Stimulated activated CD8-positive, alpha-beta memory T cell treated with anti-CD3 and anti-CD28 coated beads, Interleukin-2, amount 100 ng/mL, for 1 hour (primary cell): ENCODE data around the gene GRID2.

Experiments
- DNase-seq, 2 donors: peaks; one replicate each; pipeline ENCODE4 v3.0.0-alpha.2; 2020; ENCODE audit warnings: low read depth in 2 of 2

Gene GRID2

DNA sequence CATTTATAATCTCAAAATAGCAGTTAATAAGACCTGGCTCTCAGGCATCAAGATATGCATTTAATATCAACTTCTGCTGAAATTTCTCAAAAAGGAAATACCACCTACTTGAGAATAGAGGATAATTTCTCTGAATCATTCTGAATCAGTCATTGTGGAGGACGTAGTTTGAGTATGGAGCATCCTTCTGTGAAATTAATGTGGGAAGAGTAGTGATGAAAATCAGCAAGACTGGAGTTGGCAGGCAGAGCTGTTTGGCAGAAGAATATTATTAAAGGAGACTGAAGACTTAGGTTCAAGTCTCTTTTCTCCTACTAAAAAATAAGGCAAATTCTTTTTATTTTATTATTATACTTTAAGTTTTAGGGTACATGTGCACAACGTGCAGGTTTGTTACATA is 1199.2 kb downstream of the GRID2 start:
- no peak for DNase-seq

DNA sequence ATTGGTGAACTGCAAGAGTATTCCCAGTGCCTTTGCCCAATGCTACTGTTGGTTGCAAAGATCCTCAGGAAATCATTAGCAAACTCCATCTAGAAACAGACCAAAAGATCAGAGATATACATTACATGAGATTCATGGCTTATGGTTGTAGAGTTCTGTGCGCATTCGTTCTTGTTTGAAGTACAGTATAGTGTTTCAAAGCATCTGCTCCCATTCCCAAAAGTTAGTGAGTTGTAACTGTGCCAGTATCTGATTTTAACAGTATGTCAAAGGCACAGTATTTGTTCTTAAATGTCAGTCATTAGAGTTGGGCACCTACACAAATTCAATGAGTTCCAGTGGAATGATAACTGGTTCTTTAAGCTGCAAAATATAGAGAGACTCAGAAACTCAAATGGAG is 1210.1 kb downstream of the GRID2 start:
- no peak for DNase-seq

DNA sequence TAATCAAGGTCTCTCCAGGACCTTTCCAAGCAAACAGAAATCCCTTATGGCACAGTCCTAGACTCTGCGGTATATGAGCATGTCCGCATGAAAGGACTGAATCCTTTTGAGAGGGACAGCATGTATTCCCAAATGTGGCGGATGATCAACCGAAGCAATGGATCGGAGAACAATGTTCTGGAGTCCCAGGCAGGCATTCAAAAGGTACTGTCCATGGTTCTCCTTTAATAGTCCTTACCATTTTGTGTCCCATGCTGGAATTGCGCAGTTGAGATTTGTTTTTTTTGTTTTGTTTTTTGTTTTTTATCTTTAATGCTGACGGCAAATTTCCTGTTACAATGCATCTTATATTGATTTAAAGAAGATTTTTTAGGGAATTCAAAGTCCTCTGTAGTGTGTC is 1211.4 kb downstream of the GRID2 start:
- DNase-seq: no peak

DNA sequence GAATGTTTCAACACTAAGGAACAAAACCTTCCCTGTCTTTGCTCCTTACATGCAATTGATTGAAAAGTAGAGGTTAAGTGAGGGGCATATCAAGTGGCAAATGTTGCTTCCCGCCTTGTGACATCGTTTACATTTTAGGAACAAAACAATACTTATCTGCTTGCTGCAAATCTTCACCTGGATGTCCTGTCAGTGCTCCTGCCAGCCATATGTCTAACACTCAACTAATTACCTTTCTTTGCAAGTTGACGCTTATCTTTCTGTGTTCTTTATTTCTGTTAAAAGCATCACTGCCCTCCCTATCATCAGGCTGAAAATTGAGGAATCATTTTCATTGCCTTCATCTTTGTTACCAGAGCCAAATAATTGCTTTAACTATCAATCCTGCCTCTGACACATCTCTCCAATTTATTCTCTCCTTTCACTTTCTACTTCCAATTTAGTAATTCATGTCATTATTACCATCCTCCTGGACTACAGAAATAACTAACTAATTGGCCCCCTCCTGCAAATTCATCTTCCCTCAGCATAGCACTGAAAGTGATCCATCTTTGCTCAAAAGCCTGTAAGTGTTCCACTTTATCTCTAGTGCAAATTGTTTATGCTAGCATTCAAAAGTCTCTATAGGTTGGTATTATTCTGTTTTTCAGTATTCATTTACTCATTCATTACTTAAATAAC is 1226.1 kb downstream of the GRID2 start:
- no peak for DNase-seq

DNA sequence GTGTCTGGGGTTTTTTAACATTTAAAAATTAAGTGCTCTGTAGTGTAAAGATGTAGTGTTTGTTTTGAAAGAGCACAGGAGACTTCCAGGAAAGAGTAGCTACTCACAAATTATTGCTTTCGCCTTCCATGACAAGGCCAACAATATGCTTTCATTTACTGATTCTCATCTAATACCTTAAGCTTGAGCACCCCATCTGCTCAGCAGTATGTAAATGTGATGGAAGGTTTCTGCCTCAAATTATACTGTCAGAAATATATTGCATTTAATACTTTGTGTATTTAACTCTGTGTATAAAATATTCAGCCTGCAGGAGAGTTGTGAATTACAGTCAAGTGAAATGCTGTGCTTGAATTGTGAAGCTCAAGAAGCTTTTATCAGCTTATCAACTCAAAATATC is 1228.5 kb downstream of the GRID2 start:
- DNase-seq: no peak

DNA sequence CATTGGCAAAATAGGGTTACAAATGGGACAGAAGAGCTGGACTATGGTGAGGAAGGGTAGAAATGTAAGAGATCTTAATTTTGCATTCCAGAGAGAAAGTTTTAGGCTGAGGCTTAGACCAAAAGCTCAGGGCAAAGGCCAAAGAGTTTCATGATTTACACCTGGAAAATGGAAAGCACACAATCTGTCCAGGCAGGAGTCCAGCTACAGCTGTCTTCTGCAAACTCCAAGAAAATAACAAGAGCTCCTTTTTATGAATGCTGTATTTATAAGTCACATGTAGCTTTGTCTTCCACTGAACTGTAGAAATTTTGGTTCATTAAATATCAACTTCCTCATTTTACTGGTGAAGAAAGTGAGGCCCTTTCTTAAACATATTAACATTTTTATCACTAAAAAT is 1236.8 kb downstream of the GRID2 start:
- no peak for DNase-seq

DNA sequence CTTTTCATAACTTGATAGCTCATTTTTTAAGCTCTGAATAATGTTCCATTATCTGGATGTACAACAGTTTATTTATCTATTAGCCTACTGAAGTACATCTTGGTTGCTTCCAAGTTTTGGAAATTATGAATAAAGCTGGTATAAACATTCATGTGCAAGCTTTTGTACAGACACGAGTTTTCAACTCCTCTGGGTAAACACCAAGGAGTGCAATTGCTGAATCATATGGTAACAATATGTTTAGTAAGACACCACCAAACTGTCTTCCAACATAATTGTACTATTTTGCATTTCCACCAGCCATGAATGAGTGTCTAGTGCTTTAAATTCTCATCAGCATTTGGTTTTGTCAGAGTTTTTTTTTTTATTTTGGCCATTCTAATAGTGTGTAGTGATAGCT is 1258.1 kb downstream of the GRID2 start:
- no peak for DNase-seq

DNA sequence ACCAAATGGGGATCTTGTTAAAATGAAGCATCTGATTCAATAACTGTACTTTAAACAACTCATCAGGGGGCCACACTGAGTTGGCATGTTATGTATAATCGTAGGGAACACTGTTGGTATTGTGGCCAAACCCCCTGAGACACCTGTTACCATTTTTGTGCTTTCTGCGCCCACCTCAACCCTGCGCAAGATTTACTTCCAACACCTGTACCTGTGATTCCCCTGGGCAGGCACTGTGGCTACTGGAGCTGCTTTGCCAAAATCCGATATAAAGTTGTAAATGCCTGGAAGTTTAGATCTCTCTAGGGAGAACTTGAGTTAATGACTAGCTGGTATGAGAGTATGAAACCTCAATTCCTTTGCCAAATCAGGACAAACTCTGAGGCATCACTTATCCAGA is 1265.0 kb downstream of the GRID2 start:
- no peak for DNase-seq

DNA sequence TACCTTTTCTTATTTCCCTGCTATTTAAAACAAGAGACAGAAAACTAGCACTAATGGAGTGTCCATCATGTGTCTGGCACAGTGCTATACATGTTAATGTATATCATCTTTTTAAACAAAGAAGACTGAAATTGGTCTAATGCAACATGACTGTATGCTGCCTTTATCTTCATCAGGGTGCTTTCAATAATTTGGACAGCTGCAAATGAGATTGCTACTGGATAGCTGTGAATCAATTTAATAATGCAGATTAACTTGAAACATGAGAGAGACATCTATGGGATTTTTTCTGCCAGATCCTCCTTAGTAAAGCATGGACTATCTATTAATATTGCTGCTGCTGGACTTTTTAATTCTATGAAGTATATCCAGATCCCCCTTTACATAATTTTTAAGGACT is 1269.5 kb downstream of the GRID2 start:
- no peak for DNase-seq

DNA sequence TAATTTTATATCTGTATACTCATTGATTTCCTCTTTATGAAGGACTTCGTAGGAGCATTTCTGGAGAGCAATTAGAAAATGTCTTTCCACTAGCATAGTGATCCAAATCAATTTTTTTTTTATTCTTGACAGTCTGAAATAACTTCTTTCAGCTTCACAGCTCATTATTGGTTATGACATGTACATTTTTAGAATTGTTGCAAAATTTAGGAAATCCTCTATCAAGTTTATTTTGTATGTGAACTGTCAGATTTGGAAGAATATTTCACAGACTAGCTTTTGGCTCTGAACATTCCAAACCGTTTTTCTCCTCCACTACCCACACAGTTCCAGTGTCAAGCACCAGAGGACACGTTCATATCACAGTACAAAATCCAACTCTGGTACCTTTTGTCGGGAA is 1275.2 kb downstream of the GRID2 start:
- DNase-seq: no peak

DNA sequence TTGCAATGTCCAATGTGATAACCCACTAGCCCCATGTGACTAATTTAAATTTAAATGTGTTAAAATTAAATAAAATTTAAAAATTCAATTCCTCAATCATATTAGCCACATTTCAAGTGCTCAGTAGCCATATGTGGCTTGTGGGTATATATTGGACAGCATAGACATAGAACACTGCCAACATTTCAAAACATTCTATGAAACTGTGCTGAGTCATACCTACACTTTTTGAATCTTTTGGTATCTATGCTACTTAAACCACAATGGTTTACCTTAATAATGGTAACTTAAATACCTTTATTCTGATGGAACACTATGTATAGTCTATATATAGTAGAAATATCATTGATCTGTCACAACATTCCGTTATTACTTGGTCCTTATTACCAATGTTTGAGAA is 1301.4 kb downstream of the GRID2 start:
- no peak for DNase-seq

DNA sequence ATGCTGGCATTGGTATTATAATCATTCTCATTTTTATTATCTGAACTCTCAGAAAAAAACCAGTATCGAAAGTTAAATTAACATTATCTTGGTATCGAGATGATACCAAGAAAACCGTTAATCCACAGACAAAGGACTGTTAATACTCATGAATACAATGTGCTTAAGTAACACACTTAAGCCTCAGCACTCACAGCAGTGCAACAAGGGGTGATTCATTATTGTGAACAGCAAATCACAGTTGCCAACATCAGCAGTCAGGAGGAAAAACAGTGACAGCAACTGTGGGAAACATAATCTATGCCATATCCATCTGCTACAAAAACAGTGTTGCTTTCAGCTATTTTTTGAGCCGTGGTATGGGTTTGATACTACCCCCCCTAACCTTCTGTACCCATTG is 1313.8 kb downstream of the GRID2 start:
- no peak for DNase-seq

DNA sequence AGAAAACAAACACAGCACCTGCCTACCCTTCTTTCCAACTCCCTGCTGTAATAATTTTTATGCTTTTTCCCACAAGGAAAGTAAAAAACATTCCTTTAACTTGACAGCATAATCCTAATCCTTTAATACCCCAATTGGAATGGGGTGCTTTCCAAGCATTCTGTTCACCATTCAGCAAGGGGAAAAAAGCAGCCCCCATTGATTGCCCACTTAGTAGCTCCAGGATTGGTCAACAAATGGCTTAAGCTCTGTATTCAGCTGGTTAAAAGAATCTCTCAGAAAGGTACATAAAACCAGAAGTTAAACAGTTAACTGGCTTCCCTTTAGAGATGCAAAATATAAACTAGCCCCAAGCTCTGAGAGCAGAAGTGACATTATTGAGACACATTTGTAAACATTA is 1330.0 kb downstream of the GRID2 start:
- DNase-seq: no peak

DNA sequence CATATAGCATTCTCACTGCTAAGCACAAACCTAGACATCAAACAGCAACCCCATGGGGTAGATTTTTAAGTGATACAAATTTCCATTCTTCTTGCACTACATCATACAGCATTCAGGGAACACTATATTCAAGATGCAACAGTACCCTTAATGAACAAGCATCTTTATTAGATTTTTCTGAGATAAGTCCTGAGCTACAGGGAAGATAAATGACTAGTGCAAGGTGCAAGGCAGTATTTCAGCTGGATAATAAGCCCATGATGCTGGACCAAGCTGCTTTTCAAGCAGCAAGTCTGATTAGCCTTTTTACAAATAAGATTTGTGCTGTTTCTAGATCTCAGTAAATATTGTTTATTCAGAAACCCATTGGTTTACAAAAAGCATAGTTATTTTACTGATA is 1332.2 kb downstream of the GRID2 start:
- no peak for DNase-seq

DNA sequence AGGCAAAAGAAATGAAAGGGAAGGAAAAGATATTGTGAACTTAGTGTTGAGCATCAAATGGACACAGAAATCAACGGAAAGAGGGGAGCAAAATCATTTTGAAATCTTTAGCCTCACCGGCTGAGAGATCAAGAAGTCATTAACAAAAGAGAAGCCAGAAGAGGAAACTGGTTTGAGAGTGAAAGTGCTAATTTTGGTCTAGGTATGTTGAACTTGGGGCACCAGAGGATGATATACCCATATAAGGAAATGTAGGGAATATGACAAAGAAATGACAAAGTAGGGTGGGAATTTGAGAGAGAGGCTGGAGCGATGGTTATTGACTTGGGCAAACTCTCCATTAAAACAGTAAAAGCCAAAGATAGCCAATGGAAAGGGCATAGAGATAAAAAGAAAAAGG is 1341.4 kb downstream of the GRID2 start:
- DNase-seq: no peak

DNA sequence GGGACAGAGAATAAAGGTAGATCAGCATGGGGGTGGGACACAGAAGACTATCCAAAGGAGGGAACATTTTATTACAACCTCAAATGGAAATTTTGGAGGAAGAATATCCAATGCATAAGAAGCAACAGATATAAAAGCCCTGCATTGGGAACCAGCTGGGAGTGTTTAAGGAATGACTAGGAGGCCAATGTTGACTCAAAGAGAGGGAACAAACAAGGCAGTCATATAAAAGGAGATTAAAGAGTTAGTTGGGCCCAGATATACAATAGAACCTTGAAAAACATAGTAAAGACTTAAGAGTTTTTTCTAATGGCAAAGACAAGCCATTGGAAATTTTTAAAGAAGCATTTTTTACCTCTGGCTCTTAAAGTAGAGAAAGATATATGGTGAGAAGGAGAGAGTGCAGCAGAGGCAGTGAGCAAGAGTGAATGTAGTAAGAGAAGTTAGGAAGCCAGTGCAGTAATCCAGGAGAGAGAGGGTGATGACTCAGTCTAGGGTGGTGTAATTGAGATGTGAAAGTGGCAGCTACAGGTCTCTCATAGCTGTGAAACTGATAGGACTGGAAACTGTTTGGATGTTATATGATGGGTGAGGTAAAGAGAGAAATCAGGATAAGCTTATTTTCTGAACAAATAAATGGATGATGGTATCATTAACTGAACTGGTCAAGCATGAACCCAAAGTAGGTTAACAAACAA is 1342.6 kb downstream of the GRID2 start:
- DNase-seq: no peak

DNA sequence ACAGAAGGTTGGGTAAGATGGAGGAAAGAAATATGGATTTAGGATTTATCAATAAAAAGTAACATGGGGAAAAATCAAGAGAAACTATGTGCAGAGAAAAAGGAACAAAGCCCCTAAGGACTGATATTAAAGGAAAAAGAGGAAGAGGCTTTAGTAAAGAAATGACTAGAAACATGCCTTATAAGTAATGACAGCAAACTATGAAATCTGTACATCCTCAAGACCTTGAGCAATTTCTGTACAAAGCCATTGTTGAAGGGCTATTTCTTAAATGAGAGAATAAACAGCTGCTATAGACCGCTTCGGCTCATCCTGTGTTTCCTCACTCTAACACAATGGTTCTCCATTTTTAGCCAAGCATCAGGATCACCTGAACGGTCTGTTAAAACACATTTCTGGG is 1344.5 kb downstream of the GRID2 start:
- no peak for DNase-seq

DNA sequence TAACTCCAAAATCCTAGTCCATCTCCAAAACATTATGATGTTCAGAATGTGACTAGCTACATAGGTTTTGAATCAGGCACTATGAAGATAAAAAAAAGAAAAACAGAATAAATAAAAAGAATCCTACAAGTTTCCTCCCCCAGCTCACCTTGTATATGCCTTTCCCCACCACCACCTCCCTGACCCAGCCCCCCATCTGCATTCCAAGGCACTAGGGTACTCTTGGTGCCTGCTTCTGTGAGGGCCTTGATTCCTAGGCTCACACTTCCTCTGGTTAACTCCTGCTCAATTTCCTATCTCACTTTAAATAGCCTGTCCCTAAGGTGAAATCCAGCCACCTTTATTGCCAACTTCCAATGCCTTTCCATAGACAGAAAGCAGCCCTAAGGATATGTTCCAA is 1346.1 kb downstream of the GRID2 start:
- no peak for DNase-seq

DNA sequence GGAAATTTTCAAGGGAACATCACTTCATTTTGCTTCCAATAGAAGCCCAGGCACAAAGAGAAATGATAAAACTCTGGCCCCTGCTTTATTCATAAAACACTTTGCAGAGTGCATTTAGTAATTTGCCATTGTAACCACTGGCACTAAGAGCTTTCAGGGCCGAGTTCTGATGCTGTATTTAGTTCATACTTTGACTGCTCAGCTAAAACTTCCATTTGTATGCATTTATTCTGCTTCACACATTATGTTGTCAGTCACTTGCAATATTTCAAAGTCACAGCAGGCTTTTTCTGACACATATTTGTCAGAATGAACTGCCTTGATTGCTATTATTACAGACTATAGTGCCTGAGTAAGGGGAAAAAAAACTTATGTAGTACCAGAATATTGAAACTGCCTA is 1350.4 kb downstream of the GRID2 start:
- DNase-seq: no peak

DNA sequence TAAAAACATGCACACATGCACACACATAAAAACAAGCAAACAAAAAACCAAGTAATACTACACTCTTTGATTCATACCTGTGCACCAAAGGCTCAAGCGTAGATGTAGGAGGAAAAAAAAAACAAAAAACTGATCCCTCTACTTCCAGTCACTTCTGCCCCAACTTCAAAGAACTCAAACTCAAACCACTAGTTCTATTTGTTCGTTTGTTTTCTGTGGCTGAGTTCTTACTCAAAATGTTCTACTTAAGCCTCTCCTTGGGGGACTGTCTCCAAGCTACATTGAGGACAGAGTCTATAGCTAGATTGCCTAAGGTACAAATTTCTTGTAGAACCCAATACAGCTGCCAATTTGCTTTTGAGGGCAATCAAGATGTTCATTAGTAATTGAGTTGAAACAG is 1353.8 kb downstream of the GRID2 start:
- DNase-seq: no peak

DNA sequence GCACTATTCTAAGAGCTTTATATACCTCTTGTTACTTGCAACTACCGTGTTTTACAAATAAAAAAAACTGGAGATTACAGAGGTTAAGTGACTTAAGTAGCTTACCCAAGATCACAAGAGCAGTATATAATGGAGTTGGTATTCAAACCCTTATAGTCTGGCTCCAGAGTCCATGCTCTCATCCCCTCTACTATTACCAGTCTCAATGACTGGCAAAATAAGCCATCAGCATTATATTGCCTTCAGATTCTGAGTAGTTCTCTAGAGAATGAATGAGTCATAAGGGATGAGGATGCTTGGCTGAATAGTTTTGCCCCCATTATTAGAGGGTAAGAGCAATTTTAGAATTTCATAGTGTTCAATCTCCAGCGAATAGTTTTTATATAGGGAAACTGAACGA is 1354.7 kb downstream of the GRID2 start:
- no peak for DNase-seq

DNA sequence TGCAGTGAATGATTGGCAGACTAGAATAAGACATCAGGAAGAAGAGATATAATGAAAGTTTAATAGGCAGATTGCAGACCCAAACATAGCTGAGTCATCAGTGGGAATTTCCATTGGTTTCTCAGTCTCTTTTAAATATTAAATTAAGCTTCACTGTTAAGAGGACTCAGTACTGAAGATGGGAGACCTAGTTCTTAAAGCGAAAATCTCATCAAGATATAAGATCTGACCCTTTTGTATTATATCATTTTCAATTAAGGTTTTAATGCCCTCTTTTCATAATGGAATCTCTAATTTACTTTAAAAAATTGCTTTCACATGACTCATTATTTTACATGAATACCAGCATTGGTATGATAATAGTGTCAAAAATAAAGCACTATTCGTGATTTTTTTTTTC is 1355.9 kb downstream of the GRID2 start:
- DNase-seq: no peak

DNA sequence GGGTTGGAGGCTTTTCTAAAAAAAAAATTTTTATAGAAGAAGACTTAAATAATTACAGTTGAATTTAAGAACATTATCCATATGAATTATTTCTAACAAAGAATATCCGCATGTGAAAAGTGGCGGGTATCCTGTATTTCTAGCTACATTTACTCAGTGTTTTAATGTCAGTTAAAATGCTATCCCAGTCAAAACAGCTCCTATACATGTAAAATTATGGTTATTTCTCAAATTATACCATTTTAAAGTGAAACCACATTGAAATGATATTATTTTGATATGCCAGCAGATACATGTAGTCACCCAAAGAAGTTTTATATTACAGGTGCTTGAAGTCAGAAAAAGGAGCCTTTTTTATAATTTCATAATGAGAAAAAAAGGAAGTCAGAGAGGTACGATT is 1356.3 kb downstream of the GRID2 start:
- no peak for DNase-seq

DNA sequence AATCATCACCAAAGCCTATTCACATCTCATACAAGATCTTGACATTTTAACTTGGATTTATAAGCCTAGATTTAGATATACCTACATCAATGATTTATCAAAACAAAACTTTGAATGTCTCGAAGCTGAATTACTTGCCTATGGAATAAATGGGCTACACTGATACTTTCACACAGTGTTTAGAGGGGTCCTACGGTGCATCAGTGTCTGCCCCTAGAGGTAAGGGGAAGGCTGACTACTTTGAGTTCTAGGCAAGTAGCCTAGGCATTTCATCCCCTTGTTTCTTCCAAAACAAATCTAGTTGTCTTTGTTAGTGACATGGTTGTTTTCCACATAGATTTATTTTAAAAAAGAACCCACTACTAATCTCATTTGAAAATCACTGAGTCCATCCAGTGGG is 1366.7 kb downstream of the GRID2 start:
- no peak for DNase-seq
